ENCODE measurements around the gene TRMT61A.
"Not testable (repeated sequence)": the region's sequence is repeated elsewhere in the genome, so short reads cannot be mapped to it uniquely, and the experiment has no call there.

TRMT61A gene

GRCh38 chr14:103509864-103510723, 18.9 kb upstream of the TRMT61A start:
- no peak for DNase-seq

GRCh38 chr14:103510724-103511693, 18.0 kb upstream of the TRMT61A start:
- DNase-seq, result no peak

- DNase-seq, result not testable (repeated sequence)
Observed at GRCh38 chr14:103512180-103512579, 16.8 kb upstream of the TRMT61A start.

GRCh38 chr14:103512701-103513611, 16.0 kb upstream of the TRMT61A start:
- no peak for DNase-seq

GRCh38 chr14:103514596-103515421, 14.2 kb upstream of the TRMT61A start:
- DNase-seq, result no peak

- no peak for DNase-seq
Observed at GRCh38 chr14:103516426-103517173, 12.4 kb upstream of the TRMT61A start.

GRCh38 chr14:103517174-103517566, 11.8 kb upstream of the TRMT61A start:
- DNase-seq, result no peak

GRCh38 chr14:103517721-103518421, 11.1 kb upstream of the TRMT61A start:
- DNase-seq, result no peak

GRCh38 chr14:103518422-103519042, 10.5 kb upstream of the TRMT61A start:
- DNase-seq, result peak; percentile 74

GRCh38 chr14:103519043-103519836, 9.8 kb upstream of the TRMT61A start:
- DNase-seq, result no peak

- no peak for DNase-seq
Observed at GRCh38 chr14:103519837-103520212, 9.2 kb upstream of the TRMT61A start.

GRCh38 chr14:103520269-103520656, 8.7 kb upstream of the TRMT61A start:
- no peak for DNase-seq

- DNase-seq, result peak; percentile 71
Observed at GRCh38 chr14:103520657-103521437, 8.1 kb upstream of the TRMT61A start.

- DNase-seq, result no peak
Observed at GRCh38 chr14:103521438-103521950, 7.5 kb upstream of the TRMT61A start.

GRCh38 chr14:103521951-103522563, 6.9 kb upstream of the TRMT61A start:
- DNase-seq, result no peak

GRCh38 chr14:103522649-103523574, 6.1 kb upstream of the TRMT61A start, which contains the start of gene CKB:
TSS of gene CKB (minus strand) at chr14:103522830. CDS start at chr14:103522493, 337 bp downstream.
- DNase-seq, result peak; percentile 48

All from stimulated activated CD4-positive, alpha-beta T cell treated with anti-CD3 and anti-CD28 coated beads, Interleukin-15, amount 100 ng/mL, for 24 hours (primary cell).